Trophoblast cell (in vitro differentiated cells and primary cell): ENCODE results near the gene GSG1L.

Experiments used
- DNase-seq, 2 donors: peaks; one replicate each; pipeline ENCODE4 v3.0.0-alpha.2; 2016
- H2AFZ ChIP-seq: 2 replicates; pipeline ENCODE4 v1.6.1; 2013; ENCODE audit warnings: low read length, moderate library complexity, mild to moderate bottlenecking; ENCODE audit not compliant: insufficient read depth, poor library complexity
- H2AK5ac ChIP-seq: 2 replicates; pipeline ENCODE4 v1.6.1; 2013; ENCODE audit warnings: mild to moderate bottlenecking, low read length
- H2BK120ac ChIP-seq: 2 replicates; pipeline ENCODE4 v1.6.1; 2013; ENCODE audit warnings: low read length, mild to moderate bottlenecking, moderate library complexity; ENCODE audit not compliant: insufficient read depth, poor library complexity
- H2BK12ac ChIP-seq: 2 replicates; pipeline ENCODE4 v1.6.1; 2013; ENCODE audit warnings: mild to moderate bottlenecking, low read length, moderate library complexity
- H2BK5ac ChIP-seq: 2 replicates; pipeline ENCODE4 v1.6.1; 2013; ENCODE audit warnings: low read length, low read depth, moderate library complexity, mild to moderate bottlenecking; ENCODE audit not compliant: poor library complexity
- H3K14ac ChIP-seq: 2 replicates; pipeline ENCODE4 v1.6.1; 2013; ENCODE audit warnings: mild to moderate bottlenecking, low read length
- H3K18ac ChIP-seq: 2 replicates; pipeline ENCODE4 v1.6.1; 2013; ENCODE audit warnings: mild to moderate bottlenecking, low read length
- H3K23ac ChIP-seq: 2 replicates; pipeline ENCODE4 v1.6.1; 2013; ENCODE audit warnings: low read length
- H3K27ac ChIP-seq: 2 replicates; pipeline ENCODE4 v1.5.1; 2013; ENCODE audit warnings: low read depth, mild to moderate bottlenecking, inconsistent platforms, low read length, moderate library complexity
- H3K27me3 ChIP-seq: 2 replicates; pipeline ENCODE4 v1.6.1; 2013; ENCODE audit warnings: inconsistent platforms, mild to moderate bottlenecking, low read length, moderate library complexity; ENCODE audit not compliant: insufficient read depth
- H3K36me3 ChIP-seq, 2 experiments: 1 replicate in 1 of 2; 2 replicates in 1 of 2; pipeline ENCODE4 v1.6.1; 2013; ENCODE audit warnings: low read length in 2 of 2, mild to moderate bottlenecking in 2 of 2, moderate library complexity in 1 of 2; ENCODE audit not compliant: insufficient read depth in 2 of 2, control insufficient read depth in 1 of 2
- H3K4ac ChIP-seq: 2 replicates; pipeline ENCODE4 v1.6.1; 2013; ENCODE audit warnings: low read depth, mild to moderate bottlenecking, low read length, moderate library complexity
- H3K4me1 ChIP-seq, 2 experiments: 1 replicate in 1 of 2; 2 replicates in 1 of 2; pipeline ENCODE4 v1.6.1; 2013; ENCODE audit warnings: low read length in 2 of 2, mild to moderate bottlenecking in 2 of 2, moderate library complexity in 1 of 2; ENCODE audit not compliant: insufficient read depth in 2 of 2, control insufficient read depth in 1 of 2
- H3K4me2 ChIP-seq: 2 replicates; pipeline ENCODE4 v1.6.1; 2013; ENCODE audit warnings: inconsistent platforms, mild to moderate bottlenecking, low read length, moderate library complexity
- H3K4me3 ChIP-seq: 2 replicates; pipeline ENCODE4 v1.5.1; 2013; ENCODE audit warnings: mild to moderate bottlenecking, low read depth, low read length, inconsistent platforms
- H3K79me1 ChIP-seq: one replicate; pipeline ENCODE4 v1.6.1; 2013; ENCODE audit warnings: low read length
- H3K79me2 ChIP-seq: 2 replicates; pipeline ENCODE4 v1.6.1; 2013; ENCODE audit warnings: low read length, mild to moderate bottlenecking; ENCODE audit not compliant: control insufficient read depth, insufficient read depth, poor library complexity
- H3K9ac ChIP-seq: 2 replicates; pipeline ENCODE4 v1.6.1; 2013; ENCODE audit warnings: mild to moderate bottlenecking, low read length
- H3K9me3 ChIP-seq: 2 replicates; pipeline ENCODE4 v1.6.1; 2013; ENCODE audit warnings: low read depth, mild to moderate bottlenecking, control low read depth, inconsistent platforms, low read length; ENCODE audit not compliant: insufficient read depth
- H4K12ac ChIP-seq: 2 replicates; pipeline ENCODE4 v1.6.1; 2013; ENCODE audit warnings: low read depth, mild to moderate bottlenecking, low read length, moderate library complexity
- H4K8ac ChIP-seq: 2 replicates; pipeline ENCODE4 v1.6.1; 2013; ENCODE audit warnings: low read depth, mild to moderate bottlenecking, low read length, moderate library complexity
- H4K91ac ChIP-seq: one replicate; pipeline ENCODE4 v1.6.1; 2013; ENCODE audit warnings: low read depth, mild to moderate bottlenecking, low read length, moderate library complexity
- WGBS: extraction: QIAGEN DNeasy Blood & Tissue Kit; methylation state at CpG from one replicate; pipeline ENCODE4 v1.1.7; 2013; ENCODE audit warnings: missing lambda C conversion rate; ENCODE audit not compliant: insufficient read length, insufficient coverage; ENCODE audit errors: extremely low coverage; 5-methylcytosine and 5-hydroxymethylcytosine counted together

GSG1L gene

GRCh38 chr16:28009586-28010373 lies 53.7 kb downstream of the GSG1L start:
- no CpG with 5 or more reads among the region's 17 CpGs for WGBS
- no peak overlapping the region for H3K9ac ChIP-seq
- H3K4ac ChIP-seq = no peak overlapping the region
- H3K9me3 ChIP-seq = no peaks in the 10 kb centered on the region
- no peak overlapping the region for H3K27ac ChIP-seq
- no peak overlapping the region for H3K14ac ChIP-seq
- no peak overlapping the region for H3K4me3 ChIP-seq
- H3K79me2 ChIP-seq = no peaks in the 10 kb centered on the region
- H3K23ac ChIP-seq = no peak overlapping the region
- no peak overlapping the region for H3K4me2 ChIP-seq
- no peaks in the 10 kb centered on the region for H3K36me3 ChIP-seq
- no peak overlapping the region for H2AK5ac ChIP-seq
- H3K79me1 ChIP-seq = no peaks in the 10 kb centered on the region
- no peak overlapping the region for H2BK12ac ChIP-seq
- no peak overlapping the region for H2BK120ac ChIP-seq
- no peaks in the 10 kb centered on the region for H3K4me1 ChIP-seq
- H3K18ac ChIP-seq = no peak overlapping the region
- H3K27me3 ChIP-seq = no peaks in the 10 kb centered on the region
- no peak overlapping the region for H2AFZ ChIP-seq
- H2BK5ac ChIP-seq = no peak overlapping the region
- H4K8ac ChIP-seq = no peak overlapping the region
- no peak for DNase-seq
- no peak overlapping the region for H4K91ac ChIP-seq
- H4K12ac ChIP-seq = no peak overlapping the region

- H2BK5ac ChIP-seq = no peak overlapping the region
- H3K18ac ChIP-seq = no peak overlapping the region
- H2AK5ac ChIP-seq = no peak overlapping the region
- no peaks in the 10 kb centered on the region for H3K4me1 ChIP-seq
- no peak overlapping the region for H4K91ac ChIP-seq
- no peaks in the 10 kb centered on the region for H3K79me1 ChIP-seq
- H3K14ac ChIP-seq = no peak overlapping the region
- WGBS = no CpG with 5 or more reads among the region's 9 CpGs
- no peak overlapping the region for H3K4ac ChIP-seq
- H3K9me3 ChIP-seq = peaks cover 7% of the 10 kb centered on the region
- H3K36me3 ChIP-seq = no peaks in the 10 kb centered on the region
- no peak overlapping the region for H2AFZ ChIP-seq
- H3K9ac ChIP-seq = no peak overlapping the region
- no peak overlapping the region for H3K23ac ChIP-seq
- no peaks in the 10 kb centered on the region for H3K79me2 ChIP-seq
- H3K27me3 ChIP-seq = no peaks in the 10 kb centered on the region
- DNase-seq = no peak
- H2BK120ac ChIP-seq = no peak overlapping the region
- H2BK12ac ChIP-seq = no peak overlapping the region
- no peak overlapping the region for H4K8ac ChIP-seq
- no peak overlapping the region for H3K4me2 ChIP-seq
- H4K12ac ChIP-seq = no peak overlapping the region
- no peak overlapping the region for H3K4me3 ChIP-seq
- H3K27ac ChIP-seq = no peak overlapping the region
These were observed 59.6 kb downstream of the GSG1L start for GRCh38 chr16:28003923-28004322.

GRCh38 chr16:28003021-28003865 lies 60.3 kb downstream of the GSG1L start:
- no peak overlapping the region for H4K12ac ChIP-seq
- H3K4me3 ChIP-seq = no peak overlapping the region
- H3K9ac ChIP-seq = no peak overlapping the region
- no peak overlapping the region for H4K91ac ChIP-seq
- no peak overlapping the region for H3K14ac ChIP-seq
- no peak overlapping the region for H3K4me2 ChIP-seq
- no peak overlapping the region for H3K4ac ChIP-seq
- no peak overlapping the region for H2AK5ac ChIP-seq
- no peaks in the 10 kb centered on the region for H3K4me1 ChIP-seq
- H2BK120ac ChIP-seq = no peak overlapping the region
- no peak overlapping the region for H4K8ac ChIP-seq
- H3K79me2 ChIP-seq = no peaks in the 10 kb centered on the region
- no CpG with 5 or more reads among the region's 14 CpGs for WGBS
- H3K36me3 ChIP-seq = no peaks in the 10 kb centered on the region
- no peak overlapping the region for H3K18ac ChIP-seq
- no peak overlapping the region for H3K27ac ChIP-seq
- no peak overlapping the region for H2AFZ ChIP-seq
- H3K9me3 ChIP-seq = peaks cover 7% of the 10 kb centered on the region
- no peaks in the 10 kb centered on the region for H3K27me3 ChIP-seq
- H2BK5ac ChIP-seq = no peak overlapping the region
- no peaks in the 10 kb centered on the region for H3K79me1 ChIP-seq
- no peak overlapping the region for H3K23ac ChIP-seq
- H2BK12ac ChIP-seq = no peak overlapping the region
- no peak for DNase-seq

- no peak overlapping the region for H2BK120ac ChIP-seq
- no peak overlapping the region for H3K23ac ChIP-seq
- H3K4me2 ChIP-seq = no peak overlapping the region
- no peak for DNase-seq
- no peak overlapping the region for H2BK12ac ChIP-seq
- peaks cover 7% of the 10 kb centered on the region for H3K9me3 ChIP-seq
- no peak overlapping the region for H3K4ac ChIP-seq
- H3K79me1 ChIP-seq = no peaks in the 10 kb centered on the region
- H4K8ac ChIP-seq = no peak overlapping the region
- no CpG with 5 or more reads among the region's 4 CpGs for WGBS
- H3K9ac ChIP-seq = no peak overlapping the region
- H3K14ac ChIP-seq = no peak overlapping the region
- no peak overlapping the region for H4K91ac ChIP-seq
- no peak overlapping the region for H4K12ac ChIP-seq
- H3K18ac ChIP-seq = no peak overlapping the region
- no peaks in the 10 kb centered on the region for H3K79me2 ChIP-seq
- H3K36me3 ChIP-seq = no peaks in the 10 kb centered on the region
- H2AK5ac ChIP-seq = no peak overlapping the region
- no peak overlapping the region for H2AFZ ChIP-seq
- H3K27me3 ChIP-seq = no peaks in the 10 kb centered on the region
- H3K27ac ChIP-seq = no peak overlapping the region
- no peak overlapping the region for H2BK5ac ChIP-seq
- H3K4me3 ChIP-seq = no peak overlapping the region
- H3K4me1 ChIP-seq = no peaks in the 10 kb centered on the region
These were observed 61.9 kb downstream of the GSG1L start for GRCh38 chr16:28001642-28002041.
